HT1080 (cell line): ENCODE measurements around the gene EXD2. TPM values are rescaled to one million over a fixed set of nuclear protein-coding genes. Genes with fewer than 3 reads are reported as not detected.

Source experiments
- DNase-seq: peaks from one replicate; pipeline ENCODE4 v3.0.0-alpha.2; 2015; ENCODE audit warnings: low read depth
- total RNA-seq: library from RNA; depleted of rRNA; stranded (reverse); fragments of >200 nt; shearing (Covaris generic); gene quantifications from 2 replicates; pipeline ENCODE4 v1.2.3, GENCODE V29; 2014

Gene EXD2
- total RNA-seq, 1 experiment from 2014 or later = 13.5 TPM

DNA sequence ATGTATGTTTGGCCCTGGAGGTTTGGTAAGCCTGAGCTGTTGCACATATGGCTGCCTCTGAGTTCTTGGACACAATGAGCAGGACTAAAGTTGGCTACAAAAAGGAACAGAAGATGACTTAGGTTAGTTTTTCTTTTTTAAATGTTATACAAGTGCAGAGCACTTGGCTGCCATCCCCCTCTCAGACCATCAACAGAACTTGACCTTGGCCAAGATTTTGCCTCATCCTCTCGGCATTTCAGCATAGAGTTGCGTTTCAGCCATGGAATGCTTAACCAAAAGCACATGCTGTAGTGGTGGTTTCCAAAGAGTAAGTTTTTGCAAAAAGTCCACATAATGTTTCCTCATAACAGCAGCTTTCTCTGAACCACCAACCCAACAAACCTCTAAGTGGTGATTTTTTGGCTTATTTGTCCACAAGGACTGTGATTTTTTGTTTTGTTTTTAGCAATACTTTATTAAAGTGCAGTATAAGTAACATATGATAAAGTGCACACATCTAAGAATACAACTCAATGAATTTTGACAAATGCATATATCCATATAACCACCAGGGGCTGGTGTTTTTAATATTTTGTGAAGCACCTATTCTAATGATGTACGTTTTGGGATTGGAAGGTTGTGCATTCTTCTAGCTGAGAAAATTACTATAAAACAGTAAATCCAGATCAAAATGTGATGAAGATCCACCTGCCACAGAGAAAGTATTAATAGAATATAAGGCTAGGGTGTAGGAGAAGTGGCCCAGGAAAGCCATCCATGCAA, 56.6 kb downstream of the EXD2 start:
- DNase-seq = no peak

DNA sequence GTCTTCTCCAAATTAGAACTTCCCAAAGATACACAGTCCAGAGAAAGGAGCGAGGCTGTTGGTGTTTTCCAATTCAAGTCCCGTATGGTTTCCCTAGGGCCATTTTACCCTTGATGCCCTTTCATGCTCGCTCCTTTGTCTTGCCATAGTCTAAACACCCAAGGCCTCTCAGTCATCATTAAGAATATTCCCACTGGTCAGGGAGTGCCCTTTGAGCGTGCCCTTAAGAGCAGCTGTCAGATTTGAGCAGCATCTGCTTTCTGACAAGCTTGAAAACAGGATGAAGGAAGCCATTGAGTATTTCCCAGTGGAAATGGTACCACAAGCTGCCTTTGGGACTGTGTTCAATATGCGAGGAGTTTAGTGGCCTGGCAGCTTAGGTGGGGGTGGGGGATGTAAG, 58.3 kb downstream of the EXD2 start:
- no peak for DNase-seq

DNA sequence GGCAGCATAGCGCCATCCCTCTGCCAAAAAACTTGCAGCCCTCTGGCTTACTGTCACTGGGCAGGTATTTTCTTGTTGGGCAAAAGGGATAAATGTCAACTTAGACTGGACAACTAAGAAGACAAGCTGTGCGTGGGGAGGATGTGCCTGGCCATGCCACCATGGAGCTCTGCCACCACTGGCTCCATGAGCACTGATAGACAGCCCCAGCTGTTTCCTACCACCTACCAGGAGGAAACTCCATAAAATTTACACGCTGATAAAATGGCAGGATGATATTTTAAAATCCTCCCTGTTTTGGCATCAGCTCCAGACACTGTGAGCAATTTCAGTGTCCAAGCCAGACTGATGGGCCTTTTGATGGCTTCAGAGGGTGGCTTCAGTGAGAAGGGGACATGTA, 61.6 kb downstream of the EXD2 start:
- DNase-seq = no peak

DNA sequence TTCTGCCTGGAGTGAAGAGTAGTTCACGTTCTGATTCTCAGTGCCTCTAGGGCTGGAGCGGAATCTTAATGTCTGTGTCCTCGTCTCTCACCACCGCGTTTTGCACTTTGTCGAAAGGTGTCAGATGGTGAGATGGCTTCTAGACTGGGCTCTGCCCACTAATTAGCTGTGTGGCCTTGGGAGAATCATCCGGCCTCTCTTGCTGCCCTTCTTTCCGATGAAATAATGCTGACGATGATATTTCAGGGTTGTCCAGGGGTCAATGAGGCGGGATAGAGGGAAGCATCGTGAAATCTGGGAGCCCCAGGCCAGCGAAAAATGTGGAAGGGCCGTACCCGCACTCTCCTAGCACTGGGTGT, 67.8 kb downstream of the EXD2 start:
- DNase-seq = no peak

DNA sequence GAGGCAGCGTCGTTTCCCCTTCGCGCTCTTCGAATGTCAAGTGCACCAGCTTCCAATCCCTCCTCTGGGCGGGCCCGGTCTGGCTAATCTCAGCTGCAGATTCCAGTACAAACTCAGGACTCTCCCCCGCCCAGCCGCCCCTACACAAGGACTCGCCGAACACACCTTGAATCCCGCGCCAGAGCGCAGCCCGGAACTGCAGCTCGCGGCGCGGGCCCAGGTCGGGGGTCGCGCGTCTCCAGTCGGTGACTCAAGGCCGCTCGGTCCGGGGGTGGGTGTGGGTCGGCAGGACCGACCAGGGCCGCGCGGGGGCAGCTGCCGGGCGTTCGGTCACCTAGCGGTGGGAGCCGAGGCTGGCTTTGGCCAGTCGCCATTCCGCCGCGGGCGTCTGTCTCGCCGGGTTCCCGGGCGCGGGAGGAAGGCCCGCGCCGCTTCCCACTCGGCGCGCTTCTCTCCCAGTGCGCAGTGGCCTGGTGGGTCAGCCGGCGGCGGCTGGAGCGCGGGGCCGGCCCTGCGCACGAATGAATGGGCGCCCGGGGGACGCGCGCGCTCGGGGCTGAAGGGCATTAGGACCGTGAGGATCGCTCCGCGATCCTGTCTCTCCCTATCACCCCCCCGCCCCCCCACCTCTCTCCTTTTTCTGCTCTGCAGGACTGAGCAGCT, 68.4 kb downstream of the EXD2 start, which contains the start of gene GALNT16:
TSS of gene GALNT16 (plus strand) at position 632 of the 663 bp plus-strand sequence. CDS start 133 bp downstream, outside the sequence.
- peak; percentile 58 for DNase-seq

DNA sequence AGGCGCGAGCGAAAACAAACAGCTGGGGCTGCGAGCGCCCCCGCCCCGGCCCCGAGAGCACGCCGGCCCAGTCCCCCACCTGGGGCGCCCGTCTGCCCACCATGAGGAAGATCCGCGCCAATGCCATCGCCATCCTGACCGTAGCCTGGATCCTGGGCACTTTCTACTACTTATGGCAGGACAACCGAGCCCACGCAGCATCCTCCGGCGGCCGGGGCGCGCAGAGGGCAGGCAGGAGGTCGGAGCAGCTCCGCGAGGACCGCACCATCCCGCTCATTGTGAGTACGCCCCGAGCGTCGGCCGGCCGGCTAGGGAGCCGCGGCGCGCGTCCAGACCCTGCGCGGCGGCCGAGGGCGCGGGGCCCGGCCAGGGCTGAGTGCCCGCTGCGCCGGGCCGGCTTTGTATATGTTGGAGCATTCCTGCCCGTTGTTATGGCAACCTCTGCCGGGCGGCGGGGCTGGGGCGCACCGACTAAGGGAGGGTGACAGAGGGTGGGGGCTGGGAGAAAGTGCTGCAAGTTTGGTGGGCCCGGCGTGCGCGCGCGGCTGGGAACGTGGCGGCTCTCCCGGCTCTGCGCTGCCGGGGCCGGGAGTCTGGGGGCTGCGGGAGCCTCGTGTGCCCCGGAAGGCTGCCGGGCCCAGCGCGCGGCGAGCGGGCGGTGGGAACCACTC, 69.0 kb downstream of the EXD2 start:
- DNase-seq = no peak

DNA sequence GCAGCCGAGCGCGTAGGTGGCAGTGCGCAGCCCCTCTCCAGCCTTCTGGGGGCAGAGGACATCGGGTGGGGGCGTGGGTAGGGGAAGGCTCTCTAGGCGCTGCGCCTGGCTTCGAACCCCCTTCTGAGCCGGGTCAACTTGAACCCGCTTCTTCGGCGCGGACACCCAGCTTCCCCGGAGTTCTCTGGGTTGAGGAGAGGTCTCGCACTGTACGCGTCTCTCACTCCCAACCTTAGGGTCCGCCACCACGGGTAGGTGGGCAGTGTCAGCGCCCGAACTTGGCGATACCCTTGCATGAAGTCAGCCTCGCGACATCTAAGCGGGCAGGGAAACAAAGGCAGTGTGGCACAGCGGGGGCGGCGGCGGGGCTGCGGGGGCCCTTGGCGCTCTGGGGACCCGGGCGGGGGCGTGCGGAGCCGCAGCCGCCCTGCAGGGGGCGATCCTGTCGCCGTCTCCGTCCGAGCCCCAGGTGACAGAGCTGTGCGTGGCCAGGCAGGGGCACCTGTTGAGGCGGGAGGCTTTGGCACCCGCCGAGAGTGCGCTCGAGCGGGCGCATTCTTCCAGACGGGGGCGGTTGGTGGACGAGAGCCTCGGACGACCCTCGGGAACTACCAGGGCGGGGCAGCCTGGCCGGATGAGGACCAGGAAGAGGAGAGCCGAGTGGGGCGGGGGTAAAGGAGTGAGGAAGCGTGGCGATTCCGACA, 69.7 kb downstream of the EXD2 start:
- DNase-seq = no peak

DNA sequence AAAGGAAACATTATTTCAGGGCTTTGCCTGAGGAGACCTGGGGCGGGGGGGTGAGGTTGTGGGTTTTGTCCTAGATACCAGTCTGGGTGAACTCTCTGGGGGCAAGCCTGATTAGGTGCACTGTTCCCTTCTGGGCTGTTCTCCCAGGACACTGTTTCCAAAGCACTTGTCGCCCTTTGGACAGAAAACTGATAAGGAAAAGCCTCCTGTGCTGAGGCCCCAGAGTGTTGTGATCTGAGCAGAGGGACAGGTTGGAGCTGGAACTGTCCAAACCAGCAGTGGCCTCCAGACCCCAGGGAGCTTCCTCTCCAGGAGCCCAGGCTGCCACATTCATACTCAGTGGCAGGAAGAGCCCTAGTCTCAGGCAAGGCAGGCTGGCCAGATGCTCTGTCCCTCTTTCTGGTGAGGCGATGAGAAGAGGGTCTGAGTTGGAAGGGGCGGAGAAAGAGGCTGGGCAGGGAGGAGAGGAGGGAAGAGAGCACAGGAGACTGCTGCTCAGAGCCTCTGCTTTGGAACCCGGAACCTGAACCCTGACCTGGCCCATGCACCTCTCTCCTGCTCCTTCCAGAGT, 70.5 kb downstream of the EXD2 start:
- no peak for DNase-seq

DNA sequence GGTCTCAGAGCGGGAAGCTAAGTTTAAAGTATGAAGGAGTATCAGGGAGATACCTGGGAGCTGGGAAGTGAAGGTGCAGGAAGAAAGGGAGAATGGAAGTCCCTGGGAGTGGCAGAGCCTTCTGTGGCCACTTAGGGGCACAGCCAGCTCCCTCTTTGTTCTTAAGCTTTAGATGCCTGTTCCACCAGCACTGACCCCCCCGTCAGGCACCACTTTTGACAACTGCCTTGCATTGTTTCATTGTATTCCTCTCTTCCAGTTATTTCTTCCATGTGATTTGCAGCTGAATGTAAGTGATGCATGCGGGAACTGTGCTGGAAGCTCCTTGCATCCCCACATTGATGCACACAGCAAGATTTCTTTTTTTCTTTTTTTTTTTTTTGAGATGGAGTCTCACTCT, 71.2 kb downstream of the EXD2 start:
- no peak for DNase-seq

DNA sequence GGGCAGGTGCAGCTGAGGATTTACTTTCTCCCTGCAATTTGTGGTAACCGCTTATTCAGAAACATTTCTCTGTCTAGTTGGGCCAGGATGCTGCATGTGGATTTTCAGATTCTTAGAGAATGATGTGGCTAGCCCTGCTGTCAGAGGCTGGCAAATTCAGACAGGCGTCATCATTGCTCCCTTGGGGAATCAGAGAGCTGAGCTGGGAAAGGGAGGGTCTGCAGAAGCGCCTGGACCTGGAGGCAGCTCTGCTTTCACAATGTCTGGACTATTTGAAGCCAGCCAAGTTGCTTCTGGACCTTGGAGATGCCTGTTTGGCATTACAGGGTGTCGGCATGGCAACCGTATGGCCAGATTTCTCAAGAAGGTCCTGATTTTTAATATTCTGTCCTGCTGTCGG, 72.1 kb downstream of the EXD2 start:
- DNase-seq = peak; percentile 95

DNA sequence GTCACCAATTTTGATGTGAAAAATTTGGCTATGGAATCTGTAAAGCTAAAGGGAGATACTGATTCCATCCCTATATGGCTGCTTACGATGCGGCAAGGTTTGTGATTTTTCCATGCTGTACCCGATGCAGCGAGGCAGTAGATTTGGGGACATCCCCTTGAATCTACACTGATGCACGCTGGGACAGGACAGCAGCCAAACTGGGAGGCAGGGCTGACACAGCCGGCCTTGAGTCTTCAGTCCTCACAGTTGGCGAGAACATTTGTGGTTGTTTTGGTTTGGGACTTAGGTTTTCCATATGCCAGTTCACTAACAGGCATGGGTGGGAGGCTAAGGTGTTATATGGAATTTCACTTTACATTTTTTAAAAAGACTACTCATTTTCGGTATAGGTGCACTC, 72.5 kb downstream of the EXD2 start:
- no peak for DNase-seq

DNA sequence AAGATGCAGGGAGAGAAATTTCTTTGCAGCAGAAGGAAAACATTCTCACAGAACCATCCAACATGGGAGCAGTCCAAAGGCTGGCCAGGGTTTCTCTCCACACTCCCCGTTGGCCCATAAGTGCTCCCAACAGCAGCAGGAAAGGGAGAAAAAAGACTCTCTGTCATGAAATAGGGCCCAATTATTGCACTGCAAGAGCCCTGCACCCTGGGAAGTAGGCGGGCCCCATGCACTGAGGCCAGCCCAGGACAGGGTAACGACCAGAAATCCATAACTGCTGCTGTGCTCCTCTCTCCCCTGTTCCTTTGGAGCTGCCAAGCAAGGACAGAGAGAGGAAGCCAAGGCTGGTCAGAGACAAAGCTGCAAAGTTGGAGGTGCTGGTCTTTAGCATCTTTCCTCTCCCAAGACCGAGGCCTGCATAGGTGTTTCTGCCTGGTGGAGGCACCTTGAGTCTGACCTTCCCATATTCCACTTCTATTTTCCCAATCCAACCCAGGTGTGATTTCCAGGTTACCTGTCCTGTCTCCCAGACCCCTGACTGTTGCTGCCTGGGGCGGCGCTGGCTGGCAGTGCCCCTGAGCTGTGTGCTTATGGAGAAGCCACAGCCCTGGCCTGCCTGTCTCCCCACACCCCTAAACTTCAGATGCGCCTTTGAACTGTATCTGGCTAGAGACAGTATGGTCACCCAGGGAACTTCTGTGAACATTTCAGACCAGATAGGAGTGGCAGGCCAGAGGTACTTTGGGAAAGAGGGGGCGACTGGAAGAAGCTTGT, 75.5 kb downstream of the EXD2 start:
- DNase-seq = no peak

DNA sequence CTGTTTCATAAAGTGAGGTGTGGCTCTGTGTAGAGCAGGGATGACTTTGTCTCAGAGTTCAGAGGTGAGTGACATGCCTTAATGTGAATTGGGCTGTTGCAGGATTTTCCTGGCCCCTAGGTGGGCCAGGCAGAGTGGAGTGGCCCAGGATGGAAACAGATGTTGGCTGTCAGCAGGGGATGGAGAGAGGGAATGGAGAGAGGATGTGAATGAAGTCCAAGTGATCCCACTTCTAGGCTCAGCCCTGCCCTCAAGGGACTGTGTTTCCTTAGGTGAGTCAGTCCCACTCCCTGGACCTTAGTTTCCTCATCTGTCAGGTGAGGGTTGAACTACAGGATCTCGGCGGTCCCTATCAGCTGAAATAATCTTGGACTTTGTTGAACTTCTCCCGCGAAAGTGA, 76.2 kb downstream of the EXD2 start:
- DNase-seq = no peak

DNA sequence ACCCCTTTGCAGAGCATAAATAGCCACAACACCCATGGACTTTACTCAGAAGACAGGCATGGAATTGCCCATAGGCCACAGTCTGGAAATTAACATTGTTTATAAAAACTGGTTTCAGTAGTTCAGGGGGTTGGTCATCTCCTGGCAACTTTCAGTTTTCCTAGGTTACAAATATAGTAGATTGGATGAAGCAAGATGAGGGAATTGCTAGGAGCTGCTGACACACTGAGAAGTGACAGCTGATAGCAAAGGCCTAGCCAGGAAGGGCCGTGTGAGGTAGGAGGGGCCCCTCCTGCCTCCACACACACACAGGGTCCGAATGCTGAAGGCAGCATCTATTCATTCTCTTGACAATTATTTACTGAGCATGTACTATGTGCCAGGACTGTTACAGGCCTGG, 76.9 kb downstream of the EXD2 start:
- peak; percentile 42 for DNase-seq

DNA sequence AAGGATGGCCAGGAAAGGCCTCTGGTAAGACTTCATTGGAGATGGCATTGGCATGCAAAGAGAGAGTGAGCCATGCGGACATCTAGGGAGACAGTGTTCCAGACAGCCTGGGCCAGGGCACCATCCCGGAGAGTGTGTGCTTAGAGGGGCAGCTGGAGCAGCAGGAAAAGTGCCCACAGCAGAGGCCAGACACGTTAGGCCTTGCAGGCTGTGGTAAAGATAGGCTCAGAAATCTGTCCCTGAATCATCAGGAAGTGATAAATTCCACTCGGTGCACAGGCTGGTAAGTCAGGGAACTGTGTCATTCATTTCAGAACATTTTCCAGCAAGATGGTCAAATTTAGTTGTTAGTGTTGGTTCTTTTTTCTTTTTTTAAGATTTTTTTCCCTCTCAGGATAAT, 77.5 kb downstream of the EXD2 start:
- peak; percentile 87 for DNase-seq

DNA sequence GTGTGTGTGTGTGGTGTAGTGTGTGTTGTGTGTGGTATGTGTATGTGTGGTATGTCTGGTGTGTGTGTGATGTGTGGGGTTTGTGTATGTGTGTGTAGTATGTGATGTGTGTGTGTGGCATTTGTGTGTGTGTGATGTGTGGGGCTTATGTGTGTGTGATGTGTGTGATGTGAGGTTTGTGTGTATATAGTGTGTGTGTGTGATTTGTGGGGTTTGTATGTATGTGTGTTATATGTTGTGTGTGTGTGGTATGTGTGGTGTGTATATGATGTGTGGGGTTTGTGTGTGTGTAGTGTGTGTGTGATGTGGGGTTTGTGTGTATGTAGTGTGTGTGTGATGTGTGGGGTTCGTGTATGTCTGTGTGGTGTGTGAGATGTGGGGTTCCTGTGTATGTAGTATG, 78.1 kb downstream of the EXD2 start:
- no peak for DNase-seq

DNA sequence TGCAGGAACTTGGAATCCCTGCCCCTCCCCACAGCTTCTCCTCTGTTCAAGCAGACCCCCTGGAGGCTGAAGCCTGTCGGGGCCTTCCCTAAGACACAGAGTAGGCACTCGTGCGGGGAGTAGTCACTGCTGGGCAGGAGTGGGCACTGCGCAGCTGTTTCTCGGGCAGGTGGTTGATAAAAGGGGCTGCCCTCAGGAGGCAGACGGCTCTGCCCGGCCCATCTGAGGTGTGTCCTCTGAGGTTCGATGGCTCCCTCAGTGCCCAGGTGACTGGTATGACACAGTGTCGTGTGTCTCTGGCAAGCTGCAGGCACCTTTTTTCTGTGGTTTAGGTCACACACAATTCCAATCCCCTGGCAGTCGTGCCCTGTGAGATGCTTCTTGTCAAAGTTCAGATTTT, 78.8 kb downstream of the EXD2 start:
- DNase-seq = no peak

DNA sequence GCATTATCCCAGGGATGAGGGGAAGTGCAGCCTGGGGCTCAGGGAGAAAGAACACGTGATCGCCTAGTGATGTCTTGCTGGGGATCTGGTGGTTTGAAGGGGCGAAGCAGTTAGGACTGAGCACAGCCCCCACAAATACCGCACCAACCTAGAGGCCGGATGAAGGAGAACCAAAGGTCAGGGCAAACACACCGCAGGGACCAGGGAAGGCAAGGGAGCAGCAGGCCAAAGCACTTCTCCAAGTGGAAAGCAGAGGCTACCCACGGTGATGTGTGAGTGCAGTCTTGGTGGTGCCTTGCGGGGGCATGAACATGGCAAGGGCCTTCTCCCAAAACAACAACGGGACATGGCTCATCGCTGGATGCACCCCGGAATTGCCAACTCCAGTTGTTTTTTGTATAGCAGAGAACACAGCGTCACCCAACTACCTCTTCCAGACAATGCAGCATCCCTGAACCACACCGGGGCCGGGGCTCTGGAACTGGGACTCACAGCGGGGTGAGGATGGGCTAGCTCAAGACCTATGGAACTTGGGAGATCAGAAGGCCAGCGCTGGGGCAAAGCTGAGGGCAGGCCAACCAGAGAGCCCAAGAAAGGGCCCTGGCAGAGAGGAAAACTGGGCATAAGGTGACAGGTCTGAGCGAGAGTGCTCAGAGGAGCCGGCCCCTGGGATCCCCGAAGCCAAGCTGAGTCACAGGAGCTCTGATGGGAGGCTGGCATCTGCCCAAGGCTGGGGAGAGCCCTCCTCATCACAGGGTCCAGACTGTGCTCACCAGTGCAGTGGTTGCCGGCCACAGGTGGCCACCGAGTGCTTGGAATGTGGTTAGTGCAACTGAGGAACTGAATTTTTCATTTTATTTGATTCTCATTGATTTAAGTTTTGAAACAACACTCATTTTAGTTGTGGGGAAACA, 79.8 kb downstream of the EXD2 start:
- DNase-seq = peak; percentile 80

DNA sequence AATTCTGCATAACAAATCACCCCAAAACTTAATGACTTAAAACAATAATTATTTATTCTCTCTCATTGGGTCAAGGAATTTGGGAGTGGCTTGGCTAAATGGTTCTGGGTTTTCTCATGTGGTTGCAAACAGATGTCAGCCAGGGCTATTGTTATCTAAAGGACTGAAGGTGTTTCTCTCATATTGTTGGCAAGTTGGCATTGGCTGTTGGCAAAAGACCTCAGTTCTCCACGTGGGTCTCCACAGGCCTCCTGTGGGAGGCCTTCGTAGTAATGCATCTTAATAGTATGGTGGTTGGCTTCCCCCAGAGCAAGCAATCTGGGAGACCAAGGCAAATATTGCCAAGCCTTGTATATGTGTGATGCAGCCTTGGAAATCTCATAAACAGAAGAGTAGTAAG, 83.0 kb downstream of the EXD2 start:
- DNase-seq = no peak

DNA sequence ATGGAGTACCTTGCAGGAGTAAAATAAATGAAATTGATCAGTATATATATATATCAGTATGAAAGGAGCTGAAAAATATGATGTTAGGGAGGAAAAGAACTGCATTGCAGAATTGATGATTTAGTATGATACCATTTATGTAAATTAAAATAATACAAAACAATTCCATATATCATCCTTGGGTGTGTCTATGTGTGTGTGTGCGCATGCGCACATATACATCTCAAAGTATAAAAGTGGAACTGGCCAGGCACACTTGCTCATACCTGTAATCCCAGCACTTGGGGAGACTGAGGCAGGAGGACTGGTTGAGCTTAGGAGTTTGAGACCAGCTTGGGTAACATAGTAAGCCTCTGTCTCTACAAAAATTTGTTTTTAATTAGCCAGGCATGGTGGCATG, 84.0 kb downstream of the EXD2 start:
- no peak for DNase-seq
